SK-N-SH (cell line): ENCODE results near the gene WDFY1. TPM values are rescaled to one million over a fixed set of nuclear protein-coding genes. Genes with fewer than 3 reads are reported as not detected.

Experiments
- CTCF ChIA-PET: fragments of 300-600, 350-600 bp; formaldehyde crosslinking; extraction: SDS; loops from one replicate; lab custom pipeline; 2021; lab: Yijun Ruan, JAX
- POLR2A ChIA-PET: fragments of 350-600 bp; sonication (Branson Sonifier 250); formaldehyde crosslinking; extraction: SDS; loops from one replicate; lab custom pipeline; 2020; ENCODE audit warnings: antibody characterized with exemption, inconsistent platforms; lab: Yijun Ruan, JAX
- DNase-seq: peaks from one replicate; pipeline ENCODE4 v3.0.0; 2012
- H2AFZ ChIP-seq: fragments of 200-600 bp; sonication (generic); 2 replicates; pipeline ENCODE4 v1.8.1; 2016; ENCODE audit warnings: antibody characterized with exemption, mild to moderate bottlenecking, low read depth
- H3F3A ChIP-seq: fragments of 200-600 bp; sonication (generic); replicated peaks from 2 replicates; pipeline ENCODE3; 2016; ENCODE audit warnings: antibody characterized with exemption, mild to moderate bottlenecking; ENCODE audit not compliant: insufficient read depth
- H3K27ac ChIP-seq, 2 experiments: fragments of 200-500 bp in 1 of 2; fragments of 200-600 bp in 1 of 2; sonication (Bioruptor generic) in 1 of 2; sonication (generic), shearing (Covaris generic) in 1 of 2; 2 replicates each; pipeline versions ENCODE4 v1.5.1 to v1.6.1; 2014 to 2016; ENCODE audit warnings: low read depth in 2 of 2, inconsistent platforms in 1 of 2, low read length in 1 of 2, mild to moderate bottlenecking in 1 of 2, mixed read lengths in 1 of 2
- H3K27me3 ChIP-seq: fragments of 200-600 bp; sonication (generic), shearing (Covaris generic); 2 replicates; pipeline ENCODE4 v1.6.1; 2016; ENCODE audit warnings: mixed run types; ENCODE audit not compliant: insufficient read depth
- H3K36me3 ChIP-seq, 2 experiments: fragments of 200-500 bp in 1 of 2; fragments of 200-600 bp in 1 of 2; sonication (Bioruptor generic) in 1 of 2; sonication (generic) in 1 of 2; replicated peaks in 1 of 2; 2 replicates each; pipeline versions ENCODE3 to v1.5.1; 2014 to 2016; ENCODE audit warnings: low read length in 1 of 2, mild to moderate bottlenecking in 1 of 2; ENCODE audit not compliant: insufficient read depth in 2 of 2, control insufficient read depth in 1 of 2
- H3K4me1 ChIP-seq, 2 experiments: fragments of 200-500 bp in 1 of 2; fragments of 200-600 bp in 1 of 2; sonication (Bioruptor generic) in 1 of 2; sonication (generic), shearing (Covaris generic) in 1 of 2; 2 replicates each; pipeline versions ENCODE4 v1.5.1 to v1.6.1; 2014 to 2016; ENCODE audit warnings: low read depth in 1 of 2, low read length in 1 of 2, mixed run types in 1 of 2; ENCODE audit not compliant: insufficient read depth in 2 of 2, control insufficient read depth in 1 of 2
- H3K4me2 ChIP-seq: fragments of 200-600 bp; sonication (generic), shearing (Covaris generic); 2 replicates; pipeline ENCODE4 v1.6.1; 2017; ENCODE audit warnings: mixed run types
- H3K4me3 ChIP-seq, 2 experiments: fragments of 200-500 bp in 1 of 2; fragments of 200-600 bp in 1 of 2; sonication (Bioruptor generic) in 1 of 2; sonication (generic), shearing (Covaris generic) in 1 of 2; 2 replicates each; pipeline versions ENCODE4 v1.5.1 to v1.8.1; 2014 to 2016; ENCODE audit warnings: low read depth in 2 of 2, inconsistent platforms in 1 of 2, low read length in 1 of 2, mild to moderate bottlenecking in 1 of 2, mixed read lengths in 1 of 2, moderate library complexity in 1 of 2
- H3K79me2 ChIP-seq: fragments of 200-600 bp; sonication (generic); 2 replicates; pipeline ENCODE4 v1.8.1; 2017; ENCODE audit warnings: mild to moderate bottlenecking; ENCODE audit not compliant: insufficient read depth
- H3K9ac ChIP-seq: fragments of 200-600 bp; sonication (generic); 2 replicates; pipeline ENCODE4 v1.6.1; 2017; ENCODE audit warnings: mixed run types
- H3K9me2 ChIP-seq: fragments of 200-600 bp; sonication (generic); 2 replicates; pipeline ENCODE4 v1.6.1; 2017; ENCODE audit warnings: mixed run types
- H3K9me3 ChIP-seq: fragments of 200-600 bp; sonication (generic); 2 replicates; pipeline ENCODE4 v1.6.1; 2017; ENCODE audit warnings: mixed run types, mild to moderate bottlenecking, moderate library complexity
- H4K20me1 ChIP-seq: fragments of 200-600 bp; sonication (generic); 2 replicates; pipeline ENCODE4 v1.6.1; 2017; ENCODE audit warnings: mild to moderate bottlenecking, mixed run types; ENCODE audit not compliant: insufficient read depth
- CHD2 ChIP-seq: fragments of 150-350 bp; IDR thresholded peaks from 2 replicates; pipeline ENCODE4 v1.6.1; 2018; ENCODE audit warnings: low read length; ENCODE audit not compliant: partially characterized antibody
- EZH2phosphoT487 ChIP-seq: fragments of 200-600 bp; sonication (generic); IDR thresholded peaks from 2 replicates; pipeline ENCODE4 v1.6.1; 2017; ENCODE audit warnings: low read depth, mixed run types, mild to moderate bottlenecking, antibody characterized with exemption, moderate library complexity, borderline replicate concordance
- FOSL2 ChIP-seq: IDR thresholded peaks from 2 replicates; pipeline ENCODE4 v1.4.0; 2012; ENCODE audit warnings: low read depth, mild to moderate bottlenecking, moderate library complexity, borderline replicate concordance
- FOXJ3 ChIP-seq: sonication (generic); formaldehyde crosslinking; IDR thresholded peaks from 2 replicates; pipeline ENCODE4 v1.5.1; 2020; ENCODE audit warnings: mild to moderate bottlenecking, missing genetic modification reagents
- FOXM1 ChIP-seq: IDR thresholded peaks from 2 replicates; pipeline ENCODE4 v1.4.0; 2012; ENCODE audit warnings: low read depth, mild to moderate bottlenecking
- GATA2 ChIP-seq: sonication (generic); formaldehyde crosslinking; IDR thresholded peaks from 2 replicates; pipeline ENCODE4 v1.5.0; 2020; ENCODE audit warnings: mild to moderate bottlenecking, missing genetic modification reagents
- JUND ChIP-seq: IDR thresholded peaks from 2 replicates; pipeline ENCODE4 v1.4.0; 2012
- MEF2A ChIP-seq: IDR thresholded peaks from 2 replicates; pipeline ENCODE4 v1.4.0; 2012; ENCODE audit warnings: low read depth, borderline replicate concordance
- MXI1 ChIP-seq: IDR thresholded peaks from 2 replicates; pipeline ENCODE4 v1.6.1; 2012; ENCODE audit warnings: mild to moderate bottlenecking, low read depth, low read length, improper control_type of control experiment
- NFIC ChIP-seq: IDR thresholded peaks from 2 replicates; pipeline ENCODE4 v1.4.0; 2012; ENCODE audit warnings: borderline replicate concordance
- PBX3 ChIP-seq: IDR thresholded peaks from 2 replicates; pipeline ENCODE4; 2012
- RAD21 ChIP-seq: IDR thresholded peaks from 2 replicates; pipeline ENCODE4 v1.6.1; 2012; ENCODE audit warnings: mild to moderate bottlenecking, low read length
- REST ChIP-seq: IDR thresholded peaks from 2 replicates; pipeline ENCODE4 v1.6.1; 2012; ENCODE audit warnings: mild to moderate bottlenecking, low read depth, low read length, moderate library complexity
- RFX5 ChIP-seq: IDR thresholded peaks from 2 replicates; pipeline ENCODE4 v1.6.1; 2012; ENCODE audit warnings: mild to moderate bottlenecking, improper control_type of control experiment, low read length
- RXRA ChIP-seq: IDR thresholded peaks from 2 replicates; pipeline ENCODE4 v1.4.0; 2012; ENCODE audit warnings: low read depth, mild to moderate bottlenecking, borderline replicate concordance
- TCF12 ChIP-seq: IDR thresholded peaks from 2 replicates; pipeline ENCODE4 v1.4.0; 2012
- USF2 ChIP-seq: fragments of 150-350 bp; IDR thresholded peaks from 2 replicates; pipeline ENCODE4 v1.6.1; 2017; ENCODE audit warnings: antibody characterized with exemption, low read length, low read depth, borderline replicate concordance
- WGBS: methylation state at CpG from one replicate; pipeline ENCODE4 v1.1.6; 2017; ENCODE audit warnings: low lambda C conversion rate; 5-methylcytosine and 5-hydroxymethylcytosine counted together
- polyA plus RNA-seq, 3 experiments: library from polyadenylated mRNA; depleted of rRNA; stranded (reverse); fragments of >200 nt; gene quantifications; 2 replicates each; pipeline ENCODE4 v1.2.3, GENCODE V29; 2012
- TF ChIP-seq, protein P1 (sequence below): IDR thresholded peaks from 2 replicates; pipeline ENCODE4 v1.4.0; 2012; ENCODE audit warnings: low read depth, borderline replicate concordance
- TF ChIP-seq, protein P2 (sequence below): IDR thresholded peaks from 2 replicates; pipeline ENCODE4 v1.4.0; 2012; ENCODE audit warnings: low read depth, borderline replicate concordance

WDFY1 gene
- polyA plus RNA-seq, 1 of the 3 experiments (the other 2 are of a cell fraction): 21.7 TPM

DNA sequence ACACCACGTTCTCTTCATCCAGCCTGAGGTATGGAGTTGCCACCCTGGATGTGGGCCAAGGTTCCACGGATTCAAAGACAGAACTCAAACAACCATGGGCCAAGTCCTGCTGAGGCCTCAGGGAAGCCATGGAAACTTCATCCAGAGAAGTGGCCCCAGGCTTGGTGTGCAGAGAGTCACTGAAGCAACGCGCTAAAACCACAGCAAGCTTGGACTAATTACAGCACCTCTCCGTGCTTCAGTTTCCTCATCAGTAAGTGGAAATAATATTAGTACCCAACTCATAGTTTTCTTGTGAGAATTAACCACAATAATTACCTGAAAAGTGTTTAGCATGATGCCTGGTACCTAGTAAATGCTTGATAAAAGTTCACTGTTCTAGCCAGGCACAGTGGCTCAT is 88.6 kb downstream of the WDFY1 start:
- CTCF ChIA-PET: no interaction called here
- Histone ChIP-seq H3K36me3 (peaks cover 0 to 8% of the 10 kb centered on the region in 2 experiments), H3K27ac (no peak overlapping the region), H3K4me1 (peaks cover 0 to 3% of the 10 kb centered on the region in 2 experiments; a peak in 1 of 4 replicates), H3F3A (peaks cover 5% of the 10 kb centered on the region), H3K9ac (no peak overlapping the region)
- WGBS: 89% methylated on average over 5 of the region's 5 CpGs
- no peak for TF ChIP-seq MEF2A
- no peak for TF ChIP-seq PBX3
- no peak for TF ChIP-seq NFIC
- TF ChIP-seq RAD21: no peak
- TF ChIP-seq FOXJ3 (CRISPR knock-in tag): no peak
- no peak for TF ChIP-seq MXI1
- TF ChIP-seq, protein P1, sequence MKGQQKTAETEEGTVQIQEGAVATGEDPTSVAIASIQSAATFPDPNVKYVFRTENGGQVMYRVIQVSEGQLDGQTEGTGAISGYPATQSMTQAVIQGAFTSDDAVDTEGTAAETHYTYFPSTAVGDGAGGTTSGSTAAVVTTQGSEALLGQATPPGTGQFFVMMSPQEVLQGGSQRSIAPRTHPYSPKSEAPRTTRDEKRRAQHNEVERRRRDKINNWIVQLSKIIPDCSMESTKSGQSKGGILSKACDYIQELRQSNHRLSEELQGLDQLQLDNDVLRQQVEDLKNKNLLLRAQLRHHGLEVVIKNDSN: no peak
- no peak for TF ChIP-seq FOXM1
- TF ChIP-seq, protein P2, sequence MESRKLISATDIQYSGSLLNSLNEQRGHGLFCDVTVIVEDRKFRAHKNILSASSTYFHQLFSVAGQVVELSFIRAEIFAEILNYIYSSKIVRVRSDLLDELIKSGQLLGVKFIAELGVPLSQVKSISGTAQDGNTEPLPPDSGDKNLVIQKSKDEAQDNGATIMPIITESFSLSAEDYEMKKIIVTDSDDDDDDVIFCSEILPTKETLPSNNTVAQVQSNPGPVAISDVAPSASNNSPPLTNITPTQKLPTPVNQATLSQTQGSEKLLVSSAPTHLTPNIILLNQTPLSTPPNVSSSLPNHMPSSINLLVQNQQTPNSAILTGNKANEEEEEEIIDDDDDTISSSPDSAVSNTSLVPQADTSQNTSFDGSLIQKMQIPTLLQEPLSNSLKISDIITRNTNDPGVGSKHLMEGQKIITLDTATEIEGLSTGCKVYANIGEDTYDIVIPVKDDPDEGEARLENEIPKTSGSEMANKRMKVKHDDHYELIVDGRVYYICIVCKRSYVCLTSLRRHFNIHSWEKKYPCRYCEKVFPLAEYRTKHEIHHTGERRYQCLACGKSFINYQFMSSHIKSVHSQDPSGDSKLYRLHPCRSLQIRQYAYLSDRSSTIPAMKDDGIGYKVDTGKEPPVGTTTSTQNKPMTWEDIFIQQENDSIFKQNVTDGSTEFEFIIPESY: no peak
- no peak for TF ChIP-seq FOSL2
- TF ChIP-seq USF2: no peak
- no peak for TF ChIP-seq JUND
- TF ChIP-seq RXRA: no peak
- no peak for TF ChIP-seq EZH2phosphoT487
- TF ChIP-seq GATA2: no peak
- no peak for TF ChIP-seq RFX5
- TF ChIP-seq REST: no peak
- TF ChIP-seq TCF12: no peak
- TF ChIP-seq CHD2: no peak
- TF ChIP-seq, all 33 proteins: peak for 0
- no peaks in the 10 kb centered on the region for H3K27me3 ChIP-seq
- POLR2A ChIA-PET: no interaction called here
- no peaks in the 10 kb centered on the region for H3K79me2 ChIP-seq
- H2AFZ ChIP-seq: no peak overlapping the region
- no peaks in the 10 kb centered on the region for H4K20me1 ChIP-seq
- H3K4me2 ChIP-seq: no peak overlapping the region
- no peak overlapping the region for H3K4me3 ChIP-seq
- no peaks in the 10 kb centered on the region for H3K9me3 ChIP-seq
- H3K9me2 ChIP-seq: no peaks in the 10 kb centered on the region
- DNase-seq: no peak
